GM12878 (cell line): ENCODE data around the gene CEP135. TPM values are rescaled to one million over a fixed set of nuclear protein-coding genes. Genes with fewer than 3 reads are reported as not detected.

Experiments used
- ATAC-seq: fragments of 200-7000 bp; cut with Tn5 transposase; 3 replicates; pipeline ENCODE4 v1.9.1; 2020; ENCODE audit warnings: mild to moderate bottlenecking, moderate library complexity
- BruUV-seq: library from RNA; stranded (reverse); fragments of 400-500 nt; replicated peaks from 2 replicates; lab custom pipeline; 2021; lab: Mats Ljungman, UMichigan
- CTCF ChIA-PET: fragments of 300-600 bp; sonication (Branson Sonifier 250); formaldehyde crosslinking; extraction: SDS; loops from one replicate; lab custom pipeline; 2021; ENCODE audit warnings: inconsistent platforms; lab: Yijun Ruan, JAX
- POLR2A ChIA-PET: fragments of 350-600 bp; formaldehyde crosslinking; extraction: SDS; loops from one replicate; lab custom pipeline; 2021; ENCODE audit warnings: inconsistent platforms; lab: Charles Lee
- RAD21 ChIA-PET: fragments of 300-600 bp; sonication (Branson Sonifier 250); formaldehyde crosslinking; loops from one replicate; lab custom pipeline; 2023; ENCODE audit warnings: antibody characterized with exemption; ENCODE audit not compliant: unreplicated experiment; lab: Charles Lee
- SMC1A ChIA-PET: fragments of 300-600 bp; sonication (Branson Sonifier 250); formaldehyde crosslinking; loops from one replicate; lab custom pipeline; 2023; ENCODE audit not compliant: unreplicated experiment, uncharacterized antibody; lab: Charles Lee
- DNase-seq: peaks from one replicate; pipeline ENCODE4 v3.0.0-alpha.2; 2011; ENCODE audit warnings: low read depth, low spot score
- FAIRE-seq: peaks from 3 replicates; lab custom pipeline; 2011; peaks lifted over from hg19 to GRCh38; lab: Jason Lieb, UNC
- H2AFZ ChIP-seq: 2 replicates; pipeline ENCODE4 v1.6.0; 2011; ENCODE audit warnings: low read depth, low read length, control low read depth; ENCODE audit not compliant: control insufficient read depth
- H3K27ac ChIP-seq: 2 replicates; pipeline ENCODE4 v1.5.1; 2011; ENCODE audit warnings: control low read depth; ENCODE audit not compliant: control insufficient read depth, insufficient read depth
- H3K27me3 ChIP-seq, 2 experiments: replicated peaks in 1 of 2; 2 replicates each; pipeline versions ENCODE4 v1.6.0 to v1.6.1; 2011; ENCODE audit warnings: low read length in 1 of 2; ENCODE audit not compliant: control insufficient read depth in 2 of 2, insufficient read depth in 2 of 2
- H3K36me3 ChIP-seq, 2 experiments: 2 replicates each; pipeline ENCODE4 v1.5.1; 2011; ENCODE audit warnings: low read length in 1 of 2; ENCODE audit not compliant: control insufficient read depth in 2 of 2, insufficient read depth in 2 of 2
- H3K4me1 ChIP-seq: 2 replicates; pipeline ENCODE4 v1.6.1; 2011; ENCODE audit warnings: mild to moderate bottlenecking, low read length, moderate library complexity, mixed read lengths; ENCODE audit not compliant: control insufficient read depth, insufficient read depth
- H3K4me2 ChIP-seq: 2 replicates; pipeline ENCODE4 v1.6.0; 2011; ENCODE audit warnings: control low read depth; ENCODE audit not compliant: control insufficient read depth, insufficient read depth
- H3K4me3 ChIP-seq: fragments of 200-600 bp; sonication (generic); 2 replicates; pipeline ENCODE4 v1.5.1; 2016
- H3K79me2 ChIP-seq: 2 replicates; pipeline ENCODE4 v1.6.0; 2011; ENCODE audit warnings: low read length; ENCODE audit not compliant: control insufficient read depth, insufficient read depth
- H3K9ac ChIP-seq: 2 replicates; pipeline ENCODE4 v1.8.0; 2011; ENCODE audit warnings: low read length, control low read depth, mixed read lengths; ENCODE audit not compliant: control insufficient read depth, insufficient read depth
- H3K9me3 ChIP-seq: replicated peaks from 3 replicates; pipeline ENCODE4 v1.5.1; 2011; ENCODE audit warnings: mild to moderate bottlenecking, low read length; ENCODE audit not compliant: control insufficient read depth, insufficient read depth
- H4K20me1 ChIP-seq: 2 replicates; pipeline ENCODE4 v1.6.0; 2011; ENCODE audit not compliant: control insufficient read depth, insufficient read depth
- BHLHE40 ChIP-seq, 2 experiments: fragments of 450-650 bp in 1 of 2; IDR thresholded peaks; 2 replicates each; pipeline ENCODE4 v1.6.1; 2011 to 2017; ENCODE audit warnings: low read depth in 2 of 2, borderline replicate concordance in 1 of 2, improper control_type of control experiment in 1 of 2, low read length in 1 of 2, mild to moderate bottlenecking in 1 of 2
- BMI1 ChIP-seq: fragments of 450-650 bp; IDR thresholded peaks from 2 replicates; pipeline ENCODE4 v1.6.1; 2016; ENCODE audit warnings: mild to moderate bottlenecking, moderate library complexity, borderline replicate concordance
- CEBPB ChIP-seq, 2 experiments: fragments of 150-350 bp in 1 of 2; IDR thresholded peaks; 2 replicates each; pipeline ENCODE4 v1.6.1; 2012 to 2014; ENCODE audit warnings: low read depth in 2 of 2, low read length in 2 of 2, borderline replicate concordance in 1 of 2, inconsistent platforms in 1 of 2
- CHD2 ChIP-seq: IDR thresholded peaks from 2 replicates; pipeline ENCODE4 v1.6.1; 2011; ENCODE audit warnings: low read depth, low read length, improper control_type of control experiment, borderline replicate concordance
- DPF2 ChIP-seq: fragments of 450-650 bp; IDR thresholded peaks from 2 replicates; pipeline ENCODE4 v1.6.1; 2017; ENCODE audit warnings: mild to moderate bottlenecking
- GATAD2B ChIP-seq: fragments of 450-650 bp; conservative IDR thresholded peaks from 2 replicates; pipeline ENCODE4 v1.6.1; 2017; ENCODE audit warnings: low read depth, mild to moderate bottlenecking, moderate library complexity
- HDAC2 ChIP-seq: fragments of 200-600 bp; sonication (generic); IDR thresholded peaks from 2 replicates; pipeline ENCODE4 v1.6.1; 2017
- IKZF1 ChIP-seq: fragments of 450-650 bp; conservative IDR thresholded peaks from 2 replicates; pipeline ENCODE4 v1.6.1; 2017; ENCODE audit warnings: antibody characterized with exemption, mild to moderate bottlenecking
- MTA2 ChIP-seq: fragments of 450-650 bp; IDR thresholded peaks from 2 replicates; pipeline ENCODE4 v1.6.1; 2016; ENCODE audit warnings: low read depth, mild to moderate bottlenecking, moderate library complexity
- NKRF ChIP-seq: fragments of 450-650 bp; conservative IDR thresholded peaks from 2 replicates; pipeline ENCODE4 v1.6.1; 2017; ENCODE audit warnings: mild to moderate bottlenecking, moderate library complexity
- PML ChIP-seq: IDR thresholded peaks from 2 replicates; pipeline ENCODE4 v1.6.1; 2012; ENCODE audit warnings: low read length, inconsistent platforms
- RFX5 ChIP-seq: IDR thresholded peaks from 2 replicates; pipeline ENCODE4 v1.6.1; 2011; ENCODE audit warnings: low read depth, low read length, improper control_type of control experiment
- SMARCA5 ChIP-seq: fragments of 450-650 bp; IDR thresholded peaks from 2 replicates; pipeline ENCODE4 v1.6.1; 2017; ENCODE audit warnings: mild to moderate bottlenecking
- SUPT20H ChIP-seq: IDR thresholded peaks from 2 replicates; pipeline ENCODE4 v1.6.1; 2011; ENCODE audit warnings: low read depth, mild to moderate bottlenecking, low read length, moderate library complexity, borderline replicate concordance; ENCODE audit not compliant: control insufficient read depth
- WRNIP1 ChIP-seq: IDR thresholded peaks from 2 replicates; pipeline ENCODE4 v1.6.1; 2011; ENCODE audit warnings: low read depth, low read length, improper control_type of control experiment, borderline replicate concordance
- YY1 ChIP-seq: IDR thresholded peaks from 2 replicates; pipeline ENCODE4 v1.6.1; 2011; ENCODE audit warnings: low read depth, mild to moderate bottlenecking, low read length
- WGBS: methylation state at CpG from one replicate; pipeline ENCODE4 v1.1.6; 2016; ENCODE audit warnings: low lambda C conversion rate; ENCODE audit not compliant: insufficient replicate concordance, insufficient coverage; ENCODE audit errors: missing lambda C conversion rate; 5-methylcytosine and 5-hydroxymethylcytosine counted together
- in situ Hi-C: fragments of 300-500 bp; cut with MboI; formaldehyde crosslinking; loops from 9 replicates; pipeline ENCODE4 v1.14.3; 2018; ENCODE audit warnings: mixed read lengths
- intact Hi-C: fragments of 100-400 bp; cut with micrococcal nuclease; formaldehyde crosslinking; loops from one replicate; pipeline ENCODE4 v1.14.2; 2022; ENCODE audit not compliant: unreplicated experiment
- polyA plus RNA-seq, 11 experiments: library from polyadenylated mRNA; depleted of rRNA in 4 of 11; unstranded in 6 of 11; stranded (reverse) in 5 of 11; fragments of >200 nt; fragmentation: Nextera tagmentation in 4 of 11; fragmentation: Illumina TruSeq in 1 of 11; extraction: Ambion mirVana in 4 of 11; extraction: Trizol in 1 of 11; gene quantifications; 1 replicate in 1 of 11; 2 replicates in 10 of 11; pipeline versions ENCODE4 v1.2.1 to v1.2.3, GENCODE V29; 2011 to 2016; ENCODE audit warnings: inconsistent platforms in 2 of 11, missing spikeins in 2 of 11, low read depth in 1 of 11
- total RNA-seq, 4 experiments: library from RNA; depleted of rRNA in 3 of 4; stranded (reverse); fragments of >200 nt in 3 of 4; fragmentation: Illumina TruSeq in 1 of 4; extraction: Trizol in 1 of 4; gene quantifications; 2 replicates each; pipeline versions ENCODE4 v1.2.1 to v1.2.3, GENCODE V29; 2013 to 2021
- TF ChIP-seq, protein P1 (sequence below): fragments of 450-650 bp; IDR thresholded peaks from 2 replicates; pipeline ENCODE4 v1.6.1; 2018; ENCODE audit warnings: borderline replicate concordance, mild to moderate bottlenecking; ENCODE audit not compliant: partially characterized antibody

Gene CEP135
- total and polyA plus RNA-seq, 10 of the 15 experiments (the other 5 are each of a cell fraction or from before 2014, with no cell fraction given): 2.9 to 13.6 (median 10.1) TPM

DNA sequence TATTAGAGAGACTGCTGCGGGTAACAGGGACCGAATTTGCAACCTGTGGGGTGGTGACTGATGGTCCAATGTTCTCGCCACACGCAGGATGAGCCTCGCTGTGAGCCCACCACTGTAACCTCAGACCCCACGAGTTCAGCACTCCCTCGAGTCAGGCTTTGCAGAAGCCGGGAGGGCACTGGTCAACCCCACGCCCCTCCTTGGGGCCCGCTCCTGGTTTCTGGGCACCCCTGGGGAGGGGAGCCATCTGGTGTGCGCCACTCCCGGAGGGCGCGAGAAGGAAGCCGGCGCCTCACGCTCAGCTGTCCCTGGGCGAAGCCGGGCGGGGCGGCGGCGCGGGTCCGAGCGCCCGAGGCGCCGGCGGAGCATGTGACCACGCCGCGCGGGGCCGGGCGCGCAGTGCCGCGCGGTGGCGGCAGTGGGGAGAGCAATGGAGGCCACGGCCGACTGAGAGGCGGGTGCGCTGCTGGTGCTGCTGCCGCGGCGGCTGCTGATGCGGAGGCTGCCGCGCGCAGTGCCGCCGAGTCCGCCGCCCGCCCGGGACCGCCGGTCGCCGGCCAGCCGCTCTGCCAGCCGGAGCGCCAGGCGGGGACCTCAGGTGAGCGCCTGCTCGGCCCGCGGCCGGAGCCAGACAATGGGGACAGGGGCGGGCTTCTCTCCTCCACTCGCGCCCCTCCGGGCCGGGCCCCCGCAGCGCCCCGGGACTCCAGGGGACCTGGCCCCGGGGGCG, 100.1 kb downstream of the CEP135 start:
- RAD21 ChIA-PET: interaction anchor here (4.4 kb wide), 1 partner anchor 101 kb away, joined by 28 read pairs; the partner anchor contains the start of gene CEP135
- peak overlapping the region; percentile 96 for H3K4me2 ChIP-seq
- DNase-seq: peak; percentile 2
- H3K4me3 ChIP-seq: peak overlapping the region; percentile 84
- no peaks in the 10 kb centered on the region for H3K9me3 ChIP-seq
- H3K9ac ChIP-seq: no peak overlapping the region; the same call in 1 of the 2 replicates
- intact Hi-C loops (loop anchor here (1.0 to 10.0 kb wide), 2 partner anchors 101 to 256 kb away; partner anchors contain the start of gene CEP135), in situ Hi-C loops (loop anchor here (5.0 kb wide), 1 partner anchor 102 kb away; the partner anchor contains the start of gene CEP135)
- SMC1A ChIA-PET: no interaction called here
- FAIRE-seq: no peak
- peak; percentile 97 for ATAC-seq
- H4K20me1 ChIP-seq: no peaks in the 10 kb centered on the region
- H2AFZ ChIP-seq: peak overlapping the region; percentile 89
- peaks cover 9% of the 10 kb centered on the region; the same call in 1 of the 2 replicates for H3K4me1 ChIP-seq
- WGBS: 3% methylated on average over 43 of the region's 81 CpGs
- no peak overlapping the region for H3K27ac ChIP-seq
- CTCF ChIA-PET: interaction anchor here (4.8 kb wide), 1 partner anchor 101 kb away, joined by 18 read pairs; the partner anchor contains the start of gene CEP135
- H3K27me3 ChIP-seq: peaks cover 0 to 8% of the 10 kb centered on the region in 2 experiments; a peak in 2 of 4 replicates
- H3K36me3 ChIP-seq: no peaks in the 10 kb centered on the region
- no peaks in the 10 kb centered on the region for H3K79me2 ChIP-seq
- BruUV-seq: no TSS peak
- POLR2A ChIA-PET: interaction anchor here (1.5 kb wide), 1 partner anchor 100 kb away, joined by 4 read pairs; the partner anchor contains the start of gene CEP135
- TF ChIP-seq PML (no peak), RFX5 (no peak), HDAC2 (no peak), BMI1 (no peak), CHD2 (no peak), SMARCA5 (peak; percentile 86), WRNIP1 (no peak), GATAD2B (peak; percentile 60; the same call in 1 of the 2 replicates), DPF2 (peak; percentile 49; the same call in 1 of the 2 replicates), IKZF1 (peak; percentile 53), NKRF (no peak), BHLHE40 (IDR thresholded peaks at IDR 0.05; ENCODE audit: borderline replicate concordance in 1 of 2, low read depth in 2 of 2, low read length in 1 of 2) (peak in 1 of 2 experiments; percentile 73; a peak in 2 of 4 replicates), CEBPB (IDR thresholded peaks at IDR 0.05; ENCODE audit: borderline replicate concordance in 1 of 2, low read depth in 2 of 2, low read length in 2 of 2) (no peak), SUPT20H (no peak), YY1 (peak; percentile 89), MTA2 (no peak)
- TF ChIP-seq, protein P1, sequence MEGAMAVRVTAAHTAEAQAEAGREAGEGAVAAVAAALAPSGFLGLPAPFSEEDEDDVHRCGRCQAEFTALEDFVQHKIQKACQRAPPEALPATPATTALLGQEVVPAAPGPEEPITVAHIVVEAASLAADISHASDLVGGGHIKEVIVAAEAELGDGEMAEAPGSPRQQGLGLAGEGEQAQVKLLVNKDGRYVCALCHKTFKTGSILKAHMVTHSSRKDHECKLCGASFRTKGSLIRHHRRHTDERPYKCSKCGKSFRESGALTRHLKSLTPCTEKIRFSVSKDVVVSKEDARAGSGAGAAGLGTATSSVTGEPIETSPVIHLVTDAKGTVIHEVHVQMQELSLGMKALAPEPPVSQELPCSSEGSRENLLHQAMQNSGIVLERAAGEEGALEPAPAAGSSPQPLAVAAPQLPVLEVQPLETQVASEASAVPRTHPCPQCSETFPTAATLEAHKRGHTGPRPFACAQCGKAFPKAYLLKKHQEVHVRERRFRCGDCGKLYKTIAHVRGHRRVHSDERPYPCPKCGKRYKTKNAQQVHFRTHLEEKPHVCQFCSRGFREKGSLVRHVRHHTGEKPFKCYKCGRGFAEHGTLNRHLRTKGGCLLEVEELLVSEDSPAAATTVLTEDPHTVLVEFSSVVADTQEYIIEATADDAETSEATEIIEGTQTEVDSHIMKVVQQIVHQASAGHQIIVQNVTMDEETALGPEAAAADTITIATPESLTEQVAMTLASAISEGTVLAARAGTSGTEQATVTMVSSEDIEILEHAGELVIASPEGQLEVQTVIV: no peak
